Measurements from ENCODE around the gene ZNF827.
"Not testable (repeated sequence)": the region's sequence is repeated elsewhere in the genome, so short reads cannot be mapped to it uniquely, and the experiment has no call there.

ZNF827 gene

DNA sequence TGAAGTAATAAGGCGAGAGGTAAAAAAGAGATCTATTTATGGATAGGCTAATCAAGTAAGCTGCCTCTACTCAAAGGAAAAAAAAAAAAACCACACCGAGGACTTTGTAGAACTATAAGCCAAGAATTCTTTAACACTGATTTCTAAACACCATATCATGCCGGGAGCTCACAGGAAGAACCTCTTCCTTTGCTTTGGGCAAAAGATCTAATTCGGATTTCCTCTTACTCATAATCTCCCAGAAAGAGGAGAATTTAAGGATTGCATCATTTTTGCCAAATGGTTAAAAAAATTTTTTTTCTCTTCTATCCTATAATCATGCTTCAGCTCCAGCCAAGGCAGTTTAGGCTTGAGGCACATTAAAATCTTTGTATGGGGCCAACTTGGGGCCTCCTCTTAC, 95.5 kb downstream of the ZNF827 start:
- no peak overlapping the region for H3K27ac ChIP-seq
- no peaks in the 10 kb centered on the region for H3K9me3 ChIP-seq
- TF ChIP-seq, protein P1, sequence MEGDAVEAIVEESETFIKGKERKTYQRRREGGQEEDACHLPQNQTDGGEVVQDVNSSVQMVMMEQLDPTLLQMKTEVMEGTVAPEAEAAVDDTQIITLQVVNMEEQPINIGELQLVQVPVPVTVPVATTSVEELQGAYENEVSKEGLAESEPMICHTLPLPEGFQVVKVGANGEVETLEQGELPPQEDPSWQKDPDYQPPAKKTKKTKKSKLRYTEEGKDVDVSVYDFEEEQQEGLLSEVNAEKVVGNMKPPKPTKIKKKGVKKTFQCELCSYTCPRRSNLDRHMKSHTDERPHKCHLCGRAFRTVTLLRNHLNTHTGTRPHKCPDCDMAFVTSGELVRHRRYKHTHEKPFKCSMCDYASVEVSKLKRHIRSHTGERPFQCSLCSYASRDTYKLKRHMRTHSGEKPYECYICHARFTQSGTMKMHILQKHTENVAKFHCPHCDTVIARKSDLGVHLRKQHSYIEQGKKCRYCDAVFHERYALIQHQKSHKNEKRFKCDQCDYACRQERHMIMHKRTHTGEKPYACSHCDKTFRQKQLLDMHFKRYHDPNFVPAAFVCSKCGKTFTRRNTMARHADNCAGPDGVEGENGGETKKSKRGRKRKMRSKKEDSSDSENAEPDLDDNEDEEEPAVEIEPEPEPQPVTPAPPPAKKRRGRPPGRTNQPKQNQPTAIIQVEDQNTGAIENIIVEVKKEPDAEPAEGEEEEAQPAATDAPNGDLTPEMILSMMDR (IDR thresholded peaks at IDR 0.05) = no peak
- H3K4me1 ChIP-seq (ENCODE audit: control insufficient read depth in 1 of 2, insufficient read depth in 1 of 2, low read depth in 1 of 2, low read length in 1 of 2) = peaks cover 4 to 10% of the 10 kb centered on the region in 2 experiments
- H3K36me3 ChIP-seq = no peaks in the 10 kb centered on the region
- H3K27me3 ChIP-seq = no peaks in the 10 kb centered on the region
- no peak overlapping the region for H3K4me3 ChIP-seq (ENCODE audit: low read depth in 1 of 2, low read length in 1 of 2)

DNA sequence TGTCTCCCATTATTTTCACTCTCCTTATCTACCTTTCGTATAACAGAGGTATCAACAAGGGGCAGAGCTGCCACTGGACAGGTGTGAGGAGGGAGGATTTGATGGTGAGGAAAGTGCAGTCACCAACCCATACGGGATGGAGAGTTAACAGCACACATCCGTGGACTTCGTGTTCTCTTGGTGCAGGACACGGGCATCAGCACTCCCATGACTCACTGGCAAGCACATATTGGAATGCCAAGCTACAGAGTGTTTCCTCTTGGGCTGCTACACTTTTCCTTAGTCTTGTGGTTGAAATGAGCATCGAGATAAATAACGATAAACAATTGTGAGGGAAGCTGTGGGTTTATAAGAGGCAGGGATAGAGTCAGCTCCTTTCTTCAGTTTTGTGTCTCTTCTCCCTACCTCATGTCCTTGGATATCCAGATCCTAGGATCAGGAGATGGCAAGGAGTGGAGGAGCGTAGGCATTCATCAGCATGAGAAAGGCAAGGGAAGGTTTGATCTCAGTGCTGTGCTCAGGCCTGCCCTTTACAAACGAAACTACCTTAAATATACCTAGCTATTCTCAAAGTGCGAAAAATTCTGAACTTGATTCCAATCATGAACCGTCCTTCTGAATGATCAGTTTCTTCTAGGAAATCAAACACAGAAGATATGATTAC, 96.3 kb downstream of the ZNF827 start:
- Histone ChIP-seq H3K4me3 (ENCODE audit: low read depth in 1 of 2, low read length in 1 of 2) (no peak overlapping the region), H3K9me3 (no peaks in the 10 kb centered on the region), H3K27ac (no peak overlapping the region), H3K27me3 (no peaks in the 10 kb centered on the region), H3K4me1 (ENCODE audit: control insufficient read depth in 1 of 2, insufficient read depth in 1 of 2, low read depth in 1 of 2, low read length in 1 of 2) (peaks cover 4 to 10% of the 10 kb centered on the region in 2 experiments), H3K36me3 (no peaks in the 10 kb centered on the region)
- TF ChIP-seq, protein P1 (IDR thresholded peaks at IDR 0.05) = no peak

DNA sequence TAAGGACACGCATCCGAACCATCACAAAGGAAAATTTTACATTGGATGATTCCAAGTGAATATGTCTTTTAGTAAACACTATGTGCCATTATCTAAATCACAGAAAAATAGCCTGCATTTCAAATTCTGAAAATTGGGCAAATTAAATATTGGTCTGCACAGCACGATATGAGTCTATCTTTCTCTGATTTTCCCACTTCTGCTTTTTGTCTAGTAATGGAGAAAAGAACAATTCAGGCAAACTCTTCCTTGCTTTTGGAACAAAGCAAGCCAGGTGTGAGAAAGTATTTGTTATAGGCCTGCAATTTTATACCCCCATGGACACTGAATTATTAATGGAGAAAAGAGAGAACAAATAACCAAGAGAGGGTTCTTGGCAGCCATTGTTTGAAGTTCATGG, 97.8 kb downstream of the ZNF827 start:
- TF ChIP-seq, protein P1 (IDR thresholded peaks at IDR 0.05) = no peak
- H3K27ac ChIP-seq = no peak overlapping the region
- H3K9me3 ChIP-seq = no peaks in the 10 kb centered on the region
- H3K4me1 ChIP-seq (ENCODE audit: control insufficient read depth in 1 of 2, insufficient read depth in 1 of 2, low read depth in 1 of 2, low read length in 1 of 2) = peaks cover 4 to 10% of the 10 kb centered on the region in 2 experiments
- H3K4me3 ChIP-seq (ENCODE audit: low read depth in 1 of 2, low read length in 1 of 2) = no peak overlapping the region
- H3K36me3 ChIP-seq = no peaks in the 10 kb centered on the region
- H3K27me3 ChIP-seq = no peaks in the 10 kb centered on the region

DNA sequence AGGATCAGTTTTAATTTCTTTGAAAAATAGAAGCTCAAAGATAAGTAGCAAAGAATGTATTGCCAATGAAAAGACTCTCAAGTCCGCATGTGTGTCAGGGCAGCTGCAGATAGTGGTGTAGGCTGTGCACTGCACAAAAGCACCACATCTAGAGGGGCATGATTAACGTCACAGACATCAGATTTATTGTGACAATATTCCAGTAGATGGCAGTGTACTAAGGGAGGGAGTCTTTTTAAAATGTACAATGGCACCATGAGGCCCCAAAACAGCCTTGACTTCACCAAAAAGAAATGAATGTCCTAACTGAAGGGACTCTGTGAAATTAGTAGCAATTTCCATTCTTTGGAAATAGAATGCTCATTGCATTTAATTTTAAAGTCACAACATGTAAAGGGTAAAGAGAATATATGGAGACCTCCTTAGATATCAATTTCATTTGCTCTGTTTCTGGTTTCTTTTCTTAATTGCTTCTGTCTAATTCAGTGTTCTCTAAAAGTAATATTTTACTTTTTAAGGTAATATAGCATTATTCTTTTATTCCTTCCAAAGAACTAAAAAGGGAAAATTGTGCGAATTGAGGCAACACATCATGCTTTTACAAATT, 98.4 kb downstream of the ZNF827 start:
- no peak overlapping the region for H3K27ac ChIP-seq
- TF ChIP-seq, protein P1 (IDR thresholded peaks at IDR 0.05) = no peak
- H3K9me3 ChIP-seq = no peaks in the 10 kb centered on the region
- H3K4me3 ChIP-seq (ENCODE audit: low read depth in 1 of 2, low read length in 1 of 2) = no peak overlapping the region
- H3K36me3 ChIP-seq = no peaks in the 10 kb centered on the region
- no peaks in the 10 kb centered on the region for H3K27me3 ChIP-seq
- H3K4me1 ChIP-seq (ENCODE audit: control insufficient read depth in 1 of 2, insufficient read depth in 1 of 2, low read depth in 1 of 2, low read length in 1 of 2) = peaks cover 4 to 10% of the 10 kb centered on the region in 2 experiments

DNA sequence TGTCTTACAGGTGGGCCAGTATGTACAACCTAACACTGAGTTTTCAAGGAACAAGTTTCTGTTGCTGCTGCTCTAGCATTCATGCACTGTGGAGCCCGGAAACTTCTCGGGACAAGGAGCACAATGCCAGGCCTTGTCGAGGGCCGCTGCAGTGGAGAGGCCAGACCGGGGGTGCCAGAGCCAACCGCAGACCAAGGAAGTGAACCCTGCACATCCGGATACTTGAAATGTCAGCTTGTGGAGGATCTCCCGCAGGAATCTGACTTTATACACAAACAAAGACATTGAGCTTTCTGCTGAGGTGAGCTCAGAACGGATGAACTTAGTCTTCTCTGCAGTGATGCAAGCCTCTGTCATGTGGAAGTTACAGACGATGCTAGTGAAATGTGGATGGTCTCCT, 99.5 kb downstream of the ZNF827 start:
- no peak overlapping the region for H3K4me3 ChIP-seq (ENCODE audit: low read depth in 1 of 2, low read length in 1 of 2)
- no peak overlapping the region for H3K27ac ChIP-seq
- TF ChIP-seq, protein P1 (IDR thresholded peaks at IDR 0.05) = no peak
- no peaks in the 10 kb centered on the region for H3K9me3 ChIP-seq
- peaks cover 4 to 10% of the 10 kb centered on the region in 2 experiments for H3K4me1 ChIP-seq (ENCODE audit: control insufficient read depth in 1 of 2, insufficient read depth in 1 of 2, low read depth in 1 of 2, low read length in 1 of 2)
- no peaks in the 10 kb centered on the region for H3K27me3 ChIP-seq
- H3K36me3 ChIP-seq = no peaks in the 10 kb centered on the region

DNA sequence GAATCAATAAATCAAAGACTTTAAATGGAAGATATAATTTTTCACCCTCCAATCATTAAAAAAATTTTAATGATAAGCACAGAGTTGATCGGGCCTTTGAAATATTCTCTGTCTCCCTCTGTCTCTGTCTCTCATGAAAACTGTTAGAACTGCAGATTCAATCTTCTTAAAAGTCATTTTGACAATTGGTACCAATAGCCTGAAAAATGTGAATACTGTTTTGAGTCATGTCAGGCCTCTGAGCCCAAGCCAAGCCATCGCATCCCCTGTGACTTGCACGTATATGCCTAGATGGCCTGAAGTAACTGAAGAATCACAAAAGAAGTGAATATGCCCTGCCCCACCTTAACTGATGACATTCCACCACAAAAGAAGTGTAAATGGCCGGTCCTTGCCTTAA, 106.2 kb downstream of the ZNF827 start:
- H3K4me3 ChIP-seq (ENCODE audit: low read depth in 1 of 2, low read length in 1 of 2); H3K27ac ChIP-seq; H3K36me3 ChIP-seq; H3K4me1 ChIP-seq (ENCODE audit: control insufficient read depth in 1 of 2, insufficient read depth in 1 of 2, low read depth in 1 of 2, low read length in 1 of 2); H3K9me3 ChIP-seq; H3K27me3 ChIP-seq: not testable (repeated sequence)
